ENCODE measurements around the gene FBXW2. TPM values are rescaled to one million over a fixed set of nuclear protein-coding genes. Genes with fewer than 3 reads are reported as not detected.

The FBXW2 gene
- total and polyA plus RNA-seq, 10 of the 15 experiments (the other 5 are each of a cell fraction or from before 2014, with no cell fraction given), result 2.9 to 56.9 (median 39.1) TPM

DNA sequence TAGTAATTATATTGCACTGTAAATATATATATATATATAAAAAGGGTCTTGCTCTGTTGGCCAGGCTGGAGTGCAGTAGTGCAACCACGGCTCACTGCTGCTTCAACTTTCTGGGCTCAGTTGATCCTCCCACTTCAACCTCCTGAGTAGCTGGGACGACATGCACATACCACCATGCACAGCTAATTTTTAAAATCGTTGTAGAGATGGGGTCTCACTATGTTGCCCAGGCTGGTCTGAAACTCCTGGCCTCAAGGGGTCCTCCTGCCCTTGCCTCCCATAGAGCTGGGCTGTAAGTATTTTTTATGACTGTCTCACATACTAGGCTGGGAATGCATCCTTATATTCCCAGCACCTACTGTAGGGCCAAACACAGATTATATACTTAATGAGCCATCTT is 37.6 kb upstream of the FBXW2 start:
- ChIA-PET POLR2A (no interaction called here), SMC1A (ENCODE audit: uncharacterized antibody, unreplicated experiment) (no interaction called here), RAD21 (ENCODE audit: unreplicated experiment) (no interaction called here), CTCF (interaction anchor here (0.6 kb wide), 1 partner anchor 225 kb away, joined by 4 read pairs; no protein-coding TSS in a partner anchor)
- Histone ChIP-seq H3K27ac (ENCODE audit: control insufficient read depth, insufficient read depth) (no peak overlapping the region), H3K9ac (ENCODE audit: control insufficient read depth, insufficient read depth, low read length) (no peak overlapping the region), H3K27me3 (replicated peaks in 1 of 2; ENCODE audit: control insufficient read depth in 2 of 2, insufficient read depth in 2 of 2, low read length in 1 of 2) (no peaks in the 10 kb centered on the region), H2AFZ (ENCODE audit: control insufficient read depth, low read depth, low read length) (no peak overlapping the region), H3K79me2 (ENCODE audit: control insufficient read depth, insufficient read depth, low read length) (no peaks in the 10 kb centered on the region), H3K9me3 (replicated peaks; ENCODE audit: control insufficient read depth, insufficient read depth, low read length) (no peaks in the 10 kb centered on the region), H3K4me3 (no peak overlapping the region), H3K4me2 (ENCODE audit: control insufficient read depth, insufficient read depth) (no peak overlapping the region), H3K4me1 (ENCODE audit: control insufficient read depth, insufficient read depth, low read length) (no peaks in the 10 kb centered on the region), H3K36me3 (ENCODE audit: control insufficient read depth in 2 of 2, insufficient read depth in 2 of 2, low read length in 1 of 2) (peaks cover 0 to 23% of the 10 kb centered on the region in 2 experiments; a peak in 2 of 4 replicates), H4K20me1 (ENCODE audit: control insufficient read depth, insufficient read depth) (no peaks in the 10 kb centered on the region)
- TF ChIP-seq ATF7 (IDR thresholded peaks at IDR 0.05; ENCODE audit: low read depth) (no peak), LARP7 (IDR thresholded peaks at IDR 0.05) (no peak), ZNF207 (IDR thresholded peaks at IDR 0.05; ENCODE audit: borderline replicate concordance) (no peak), SMAD5 (IDR thresholded peaks at IDR 0.05; ENCODE audit: low read depth) (no peak), IKZF1 (conservative IDR thresholded peaks at IDR 0.05) (no peak), BRCA1 (IDR thresholded peaks at IDR 0.05; ENCODE audit: low read depth, low read length) (no peak), HDGF (IDR thresholded peaks at IDR 0.05) (no peak), MEF2A (IDR thresholded peaks at IDR 0.05; ENCODE audit: insufficient read depth, low read depth, low read length) (no peak), RELA (IDR thresholded peaks at IDR 0.05; ENCODE audit: borderline replicate concordance, partially characterized antibody) (no peak)
- TF ChIP-seq, protein P1, sequence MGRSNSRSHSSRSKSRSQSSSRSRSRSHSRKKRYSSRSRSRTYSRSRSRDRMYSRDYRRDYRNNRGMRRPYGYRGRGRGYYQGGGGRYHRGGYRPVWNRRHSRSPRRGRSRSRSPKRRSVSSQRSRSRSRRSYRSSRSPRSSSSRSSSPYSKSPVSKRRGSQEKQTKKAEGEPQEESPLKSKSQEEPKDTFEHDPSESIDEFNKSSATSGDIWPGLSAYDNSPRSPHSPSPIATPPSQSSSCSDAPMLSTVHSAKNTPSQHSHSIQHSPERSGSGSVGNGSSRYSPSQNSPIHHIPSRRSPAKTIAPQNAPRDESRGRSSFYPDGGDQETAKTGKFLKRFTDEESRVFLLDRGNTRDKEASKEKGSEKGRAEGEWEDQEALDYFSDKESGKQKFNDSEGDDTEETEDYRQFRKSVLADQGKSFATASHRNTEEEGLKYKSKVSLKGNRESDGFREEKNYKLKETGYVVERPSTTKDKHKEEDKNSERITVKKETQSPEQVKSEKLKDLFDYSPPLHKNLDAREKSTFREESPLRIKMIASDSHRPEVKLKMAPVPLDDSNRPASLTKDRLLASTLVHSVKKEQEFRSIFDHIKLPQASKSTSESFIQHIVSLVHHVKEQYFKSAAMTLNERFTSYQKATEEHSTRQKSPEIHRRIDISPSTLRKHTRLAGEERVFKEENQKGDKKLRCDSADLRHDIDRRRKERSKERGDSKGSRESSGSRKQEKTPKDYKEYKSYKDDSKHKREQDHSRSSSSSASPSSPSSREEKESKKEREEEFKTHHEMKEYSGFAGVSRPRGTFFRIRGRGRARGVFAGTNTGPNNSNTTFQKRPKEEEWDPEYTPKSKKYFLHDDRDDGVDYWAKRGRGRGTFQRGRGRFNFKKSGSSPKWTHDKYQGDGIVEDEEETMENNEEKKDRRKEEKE (IDR thresholded peaks at IDR 0.05), result no peak
- TF ChIP-seq, protein P2, sequence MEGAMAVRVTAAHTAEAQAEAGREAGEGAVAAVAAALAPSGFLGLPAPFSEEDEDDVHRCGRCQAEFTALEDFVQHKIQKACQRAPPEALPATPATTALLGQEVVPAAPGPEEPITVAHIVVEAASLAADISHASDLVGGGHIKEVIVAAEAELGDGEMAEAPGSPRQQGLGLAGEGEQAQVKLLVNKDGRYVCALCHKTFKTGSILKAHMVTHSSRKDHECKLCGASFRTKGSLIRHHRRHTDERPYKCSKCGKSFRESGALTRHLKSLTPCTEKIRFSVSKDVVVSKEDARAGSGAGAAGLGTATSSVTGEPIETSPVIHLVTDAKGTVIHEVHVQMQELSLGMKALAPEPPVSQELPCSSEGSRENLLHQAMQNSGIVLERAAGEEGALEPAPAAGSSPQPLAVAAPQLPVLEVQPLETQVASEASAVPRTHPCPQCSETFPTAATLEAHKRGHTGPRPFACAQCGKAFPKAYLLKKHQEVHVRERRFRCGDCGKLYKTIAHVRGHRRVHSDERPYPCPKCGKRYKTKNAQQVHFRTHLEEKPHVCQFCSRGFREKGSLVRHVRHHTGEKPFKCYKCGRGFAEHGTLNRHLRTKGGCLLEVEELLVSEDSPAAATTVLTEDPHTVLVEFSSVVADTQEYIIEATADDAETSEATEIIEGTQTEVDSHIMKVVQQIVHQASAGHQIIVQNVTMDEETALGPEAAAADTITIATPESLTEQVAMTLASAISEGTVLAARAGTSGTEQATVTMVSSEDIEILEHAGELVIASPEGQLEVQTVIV (IDR thresholded peaks at IDR 0.05; ENCODE audit: borderline replicate concordance, partially characterized antibody), result no peak
- in situ Hi-C loops (cut with MboI), result no loop called here
- DNase-seq (ENCODE audit: low read depth, low spot score) (no peak), ATAC-seq (no peak), FAIRE-seq (no peak)
- intact Hi-C loops (cut with micrococcal nuclease; ENCODE audit: unreplicated experiment), result no loop called here
- BruUV-seq (replicated peaks), result no TSS peak
- 92% methylated on average over 3 of the region's 3 CpGs for WGBS (ENCODE audit: insufficient coverage, insufficient replicate concordance, low lambda C conversion rate, missing lambda C conversion rate)

Measured in GM12878 (cell line).